ENCODE data around the gene PTPRN2. TPM values are rescaled to one million over a fixed set of nuclear protein-coding genes. Genes with fewer than 3 reads are reported as not detected.

PTPRN2 gene
- polyA plus RNA-seq, 1 of the 3 experiments (the other 2 are of a cell fraction) = 4.0 TPM

GRCh38 chr7:158517072-158517471, 70.6 kb downstream of the PTPRN2 start (continued):
- no peak for TF ChIP-seq RCOR1 (IDR thresholded peaks at IDR 0.05; ENCODE audit: low read length)

- Histone ChIP-seq H3K9me2 (no peaks in the 10 kb centered on the region), H3K4me2 (no peak overlapping the region), H3K9ac (no peak overlapping the region), H3F3A (replicated peaks; ENCODE audit: insufficient read depth) (no peaks in the 10 kb centered on the region), H3K36me3 (replicated peaks in 1 of 2; ENCODE audit: control insufficient read depth in 1 of 2, insufficient read depth in 2 of 2, low read length in 1 of 2) (no peaks in the 10 kb centered on the region), H3K4me1 (ENCODE audit: control insufficient read depth in 1 of 2, insufficient read depth in 2 of 2, low read depth in 1 of 2, low read length in 1 of 2) (no peaks in the 10 kb centered on the region), H3K4me3 (ENCODE audit: low read depth in 2 of 2, low read length in 1 of 2) (no peak overlapping the region), H3K79me2 (ENCODE audit: insufficient read depth) (no peaks in the 10 kb centered on the region), H2AFZ (ENCODE audit: low read depth) (no peak overlapping the region), H3K9me3 (peaks cover 9% of the 10 kb centered on the region; the same call in 1 of the 2 replicates), H3K27ac (ENCODE audit: low read depth in 2 of 2, low read length in 1 of 2) (no peak overlapping the region), H3K27me3 (ENCODE audit: insufficient read depth) (no peaks in the 10 kb centered on the region), H4K20me1 (ENCODE audit: insufficient read depth) (no peaks in the 10 kb centered on the region)
- ChIA-PET POLR2A (no interaction called here), CTCF (no interaction called here)
- TF ChIP-seq GABPA (IDR thresholded peaks at IDR 0.05; ENCODE audit: low read depth) (no peak), CHD2 (IDR thresholded peaks at IDR 0.05; ENCODE audit: low read length, partially characterized antibody) (no peak), ELF1 (IDR thresholded peaks at IDR 0.05) (no peak), JUND (IDR thresholded peaks at IDR 0.05) (no peak), IRF3 (IDR thresholded peaks at IDR 0.05; ENCODE audit: low read depth, low read length) (no peak), ZBTB33 (IDR thresholded peaks at IDR 0.05; ENCODE audit: borderline replicate concordance, low read depth) (no peak), RAD21 (IDR thresholded peaks at IDR 0.05; ENCODE audit: low read length) (no peak), USF2 (IDR thresholded peaks at IDR 0.05; ENCODE audit: borderline replicate concordance, low read depth, low read length) (no peak), TEAD4 (IDR thresholded peaks at IDR 0.05; ENCODE audit: borderline replicate concordance, insufficient read depth) (no peak), PBX3 (IDR thresholded peaks at IDR 0.05) (no peak), NRF1 (IDR thresholded peaks at IDR 0.05; ENCODE audit: low read depth, low read length) (no peak)
- WGBS (ENCODE audit: low lambda C conversion rate) = 24% methylated on average over 2 of the region's 2 CpGs
- DNase-seq = no peak
Observed at GRCh38 chr7:158516524-158516923, 71.1 kb downstream of the PTPRN2 start.
